B cell (primary cell): ENCODE measurements around the gene BCL2L1. TPM values are rescaled to one million over a fixed set of nuclear protein-coding genes. Genes with fewer than 3 reads are reported as not detected.

ENCODE experiments used
- ATAC-seq: fragments of 200-7000 bp; cut with Tn5 transposase; one replicate; pipeline ENCODE4 v1.10.0; 2021; ENCODE audit warnings: low read depth, mild to moderate bottlenecking, moderate number of reproducible peaks, moderate library complexity
- CTCF ChIA-PET: fragments of 350-600 bp; sonication (Branson Sonifier 250); formaldehyde crosslinking; loops from one replicate; lab custom pipeline; 2021; ENCODE audit warnings: antibody characterized with exemption, inconsistent platforms; lab: Charles Lee
- POLR2A ChIA-PET: fragments of 350-600 bp; sonication (Branson Sonifier 250); formaldehyde crosslinking; loops from one replicate; lab custom pipeline; 2021; ENCODE audit warnings: antibody characterized with exemption; lab: Charles Lee
- DNase-seq: peaks from one replicate; pipeline ENCODE4 v3.0.0; 2013
- H2AFZ ChIP-seq: 2 replicates; pipeline ENCODE4 v1.6.1; 2012; ENCODE audit warnings: mild to moderate bottlenecking, low read depth, low read length; ENCODE audit not compliant: insufficient read depth, poor library complexity, severe bottlenecking
- H3K27ac ChIP-seq, 2 donors: 1 replicate in 1 of 2; 2 replicates in 1 of 2; pipeline ENCODE4 v1.5.1; 2012 to 2013; ENCODE audit warnings: low read length in 2 of 2, mild to moderate bottlenecking in 2 of 2, moderate library complexity in 1 of 2
- H3K27me3 ChIP-seq, 4 experiments: fragments of 200-600 bp in 1 of 4; sonication (generic) in 1 of 4; replicated peaks in 1 of 4; 1 replicate in 2 of 4; 2 replicates in 2 of 4; pipeline versions ENCODE4 v1.6.1 to v1.7.0; 2013 to 2016; ENCODE audit warnings: low read length in 3 of 4, mild to moderate bottlenecking in 2 of 4, mixed read lengths in 1 of 4, moderate library complexity in 1 of 4; ENCODE audit not compliant: insufficient read depth in 4 of 4, control insufficient read depth in 3 of 4; ENCODE audit errors: control extremely low read depth in 1 of 4
- H3K36me3 ChIP-seq, 2 experiments: replicated peaks in 1 of 2; 1 replicate in 1 of 2; 2 replicates in 1 of 2; pipeline versions ENCODE4 v1.6.1 to v1.7.1; 2013; ENCODE audit warnings: low read length in 1 of 2; ENCODE audit not compliant: insufficient read depth in 2 of 2, control insufficient read depth in 1 of 2; ENCODE audit errors: control extremely low read depth in 1 of 2, extremely low read depth in 1 of 2
- H3K4me1 ChIP-seq, 2 donors: fragments of 200-600 bp in 1 of 2; sonication (generic) in 1 of 2; 1 replicate in 1 of 2; 2 replicates in 1 of 2; pipeline versions ENCODE4 v1.5.1 to v1.6.1; 2013 to 2017; ENCODE audit warnings: low read length in 2 of 2; ENCODE audit not compliant: control insufficient read depth in 2 of 2, insufficient read depth in 2 of 2
- H3K4me2 ChIP-seq: replicated peaks from 2 replicates; pipeline ENCODE3; 2012; ENCODE audit warnings: mild to moderate bottlenecking, low read depth, low read length; ENCODE audit not compliant: poor library complexity, severe bottlenecking
- H3K4me3 ChIP-seq, 5 experiments: fragments of 200-600 bp in 1 of 5; sonication (generic) in 1 of 5; 1 replicate in 3 of 5; 2 replicates in 2 of 5; pipeline versions ENCODE4 v1.5.1 to v1.7.0; 2011 to 2016; ENCODE audit warnings: low read length in 4 of 5, mild to moderate bottlenecking in 4 of 5, low read depth in 2 of 5, control low read depth in 1 of 5, moderate library complexity in 1 of 5; ENCODE audit not compliant: insufficient read depth in 1 of 5; ENCODE audit errors: control extremely low read depth in 1 of 5, extremely low read depth in 1 of 5
- H3K79me2 ChIP-seq: fragments of 200-600 bp; sonication (generic); one replicate; pipeline ENCODE4 v1.6.0; 2016; ENCODE audit warnings: low read length; ENCODE audit not compliant: control insufficient read depth, insufficient read depth
- H3K9ac ChIP-seq: fragments of 200-600 bp; sonication (generic); 2 replicates; pipeline ENCODE4 v1.6.1; 2017; ENCODE audit warnings: mild to moderate bottlenecking, low read length, moderate library complexity
- H3K9me3 ChIP-seq, 3 donors: one replicate each; pipeline versions ENCODE4 v1.6.1 to v1.7.1; 2013; ENCODE audit warnings: low read length in 2 of 3; ENCODE audit not compliant: control insufficient read depth in 2 of 3, insufficient read depth in 1 of 3; ENCODE audit errors: control extremely low read depth in 1 of 3
- H4K20me1 ChIP-seq: 2 replicates; pipeline ENCODE4 v1.6.0; 2012; ENCODE audit warnings: mild to moderate bottlenecking, low read length; ENCODE audit not compliant: insufficient read depth, control insufficient read depth, poor library complexity, severe bottlenecking
- H3K27ac Mint-ChIP-seq: one replicate; pipeline ENCODE4 v1.8.0; 2021; ENCODE audit warnings: mixed read lengths
- H3K27me3 Mint-ChIP-seq: one replicate; pipeline ENCODE4 v1.8.0; 2021; ENCODE audit warnings: mixed read lengths
- H3K4me1 Mint-ChIP-seq: one replicate; pipeline ENCODE4 v1.8.0; 2021; ENCODE audit warnings: mixed read lengths
- H3K4me3 Mint-ChIP-seq: one replicate; pipeline ENCODE4 v1.8.0; 2021; ENCODE audit warnings: mixed read lengths
- H3K9me3 Mint-ChIP-seq: one replicate; pipeline ENCODE4 v1.8.0; 2022; ENCODE audit warnings: mixed read lengths; ENCODE audit not compliant: insufficient read depth
- CTCF ChIP-seq: fragments of 200-600 bp; IDR thresholded peaks from one replicate; pipeline ENCODE4 v1.8.0; 2022; ENCODE audit warnings: antibody characterized with exemption, mild to moderate bottlenecking
- EZH2 ChIP-seq: IDR thresholded peaks from 2 replicates; pipeline ENCODE4 v1.6.1; 2012; ENCODE audit warnings: borderline replicate concordance, low read depth, mild to moderate bottlenecking, moderate library complexity, low read length; ENCODE audit not compliant: insufficient read depth, poor library complexity, severe bottlenecking
- WGBS: methylation state at CpG from one replicate; pipeline ENCODE4 v1.1.5; 2013; ENCODE audit warnings: missing lambda C conversion rate; ENCODE audit not compliant: insufficient coverage; 5-methylcytosine and 5-hydroxymethylcytosine counted together
- intact Hi-C: fragments of 100-400 bp; cut with micrococcal nuclease; formaldehyde crosslinking; loops from one replicate; pipeline ENCODE4 v1.10.0; 2022
- polyA plus RNA-seq: library from polyadenylated mRNA; depleted of rRNA; stranded (reverse); fragments of >200 nt; gene quantifications from 2 replicates; pipeline ENCODE4 v1.2.3, GENCODE V29; 2012
- total RNA-seq, 2 donors: library from RNA; stranded (reverse); fragments of 120-200 nt in 1 of 2; gene quantifications; 1 replicate in 1 of 2; 2 replicates in 1 of 2; pipeline versions ENCODE4 v1.2.3 to v1.2.4, GENCODE V29; 2013 to 2022

BCL2L1 gene
- total and polyA plus RNA-seq, 2 donors (not counting 1 experiment from before 2014, with no cell fraction given): 10.1 to 33.0 TPM

GRCh38 chr20:31693402-31693801 is 29.3 kb downstream of the BCL2L1 start:
- Mint-ChIP-seq H3K9me3 (no peaks in the 10 kb centered on the region), H3K27me3 (no peaks in the 10 kb centered on the region), H3K4me1 (peaks cover 28% of the 10 kb centered on the region), H3K4me3 (no peak overlapping the region), H3K27ac (peak overlapping the region; percentile 56)
- H3K79me2 ChIP-seq: peaks cover 37% of the 10 kb centered on the region
- H3K4me2 ChIP-seq: no peak overlapping the region
- DNase-seq: no peak
- no peak overlapping the region for H3K9ac ChIP-seq
- CTCF ChIA-PET: interaction anchor here (2.3 to 3.6 kb wide), 2 partner anchors 9 to 32 kb away, joined by 6 to 18 read pairs; no protein-coding TSS in a partner anchor
- no peak overlapping the region for H3K27ac ChIP-seq
- TF ChIP-seq CTCF (no peak), EZH2 (no peak)
- no peaks in the 10 kb centered on the region for H3K27me3 ChIP-seq
- no peak for ATAC-seq
- 83% methylated on average over 3 of the region's 6 CpGs for WGBS
- no peak overlapping the region for H3K4me3 ChIP-seq
- H3K36me3 ChIP-seq: peaks cover 7 to 12% of the 10 kb centered on the region in 2 experiments
- POLR2A ChIA-PET: interaction anchor here (0.8 kb wide), 1 partner anchor 8 kb away, joined by 4 read pairs; no protein-coding TSS in a partner anchor
- H4K20me1 ChIP-seq: no peaks in the 10 kb centered on the region
- H3K9me3 ChIP-seq: no peaks in the 10 kb centered on the region
- peaks cover 9 to 21% of the 10 kb centered on the region in 2 donors for H3K4me1 ChIP-seq
- no peak overlapping the region for H2AFZ ChIP-seq
- intact Hi-C loops: no loop called here

GRCh38 chr20:31691646-31692275 is 30.9 kb downstream of the BCL2L1 start:
- no CpG with 5 or more reads among the region's 1 CpG for WGBS
- no peaks in the 10 kb centered on the region for H3K9me3 Mint-ChIP-seq
- ChIA-PET POLR2A (no interaction called here), CTCF (interaction anchor here (0.9 to 3.6 kb wide), 4 partner anchors 30 to 59 kb away, joined by 3 to 18 read pairs (median 4); no protein-coding TSS in a partner anchor)
- H3K27ac Mint-ChIP-seq: peak overlapping the region; percentile 73
- Histone ChIP-seq H2AFZ (no peak overlapping the region), H3K27ac (no peak overlapping the region), H3K9me3 (no peaks in the 10 kb centered on the region), H3K9ac (no peak overlapping the region), H3K4me3 (no peak overlapping the region), H4K20me1 (no peaks in the 10 kb centered on the region), H3K4me1 (peaks cover 9 to 21% of the 10 kb centered on the region in 2 donors), H3K4me2 (peak overlapping the region; percentile 16), H3K36me3 (peaks cover 11 to 17% of the 10 kb centered on the region in 2 experiments), H3K27me3 (no peaks in the 10 kb centered on the region), H3K79me2 (peaks cover 37% of the 10 kb centered on the region)
- H3K27me3 Mint-ChIP-seq: no peaks in the 10 kb centered on the region
- intact Hi-C loops: no loop called here
- H3K4me1 Mint-ChIP-seq: peaks cover 29% of the 10 kb centered on the region
- peak overlapping the region; percentile 55 for H3K4me3 Mint-ChIP-seq
- no peak for ATAC-seq
- TF ChIP-seq EZH2 (no peak), CTCF (no peak)
- no peak for DNase-seq
